ENCODE measurements around the gene UPF2.

UPF2 gene

DNA sequence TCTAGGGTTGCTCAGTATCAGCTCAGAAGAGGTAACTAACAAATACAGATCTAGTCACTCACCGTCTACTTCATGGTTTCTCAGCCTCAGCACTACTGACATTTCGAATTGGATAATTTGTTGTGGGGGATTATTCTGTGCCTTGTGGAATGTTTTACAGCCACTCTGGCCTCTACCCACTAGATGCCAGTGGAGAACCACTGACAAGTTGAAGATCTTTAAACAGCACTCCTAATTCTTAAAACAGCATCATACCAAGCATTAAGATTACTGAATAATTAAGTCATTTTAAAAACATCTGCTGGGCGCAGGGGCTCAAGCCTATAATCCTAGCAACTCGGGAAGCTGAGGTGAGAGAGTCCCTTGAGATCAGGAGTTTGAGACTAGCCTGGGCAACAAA is 82.6 kb downstream of the UPF2 start:
- Histone ChIP-seq H3K4me3 (ENCODE audit: low read length) (no peak overlapping the region), H3K36me3 (ENCODE audit: control insufficient read depth, insufficient read depth, low read length, severe bottlenecking) (peaks cover 89% of the 10 kb centered on the region), H3K9ac (ENCODE audit: low read length) (no peak overlapping the region), H3K9me3 (ENCODE audit: control insufficient read depth, low read length) (no peaks in the 10 kb centered on the region), H3K27me3 (replicated peaks; ENCODE audit: control insufficient read depth, insufficient read depth, low read length) (no peaks in the 10 kb centered on the region), H3K4me1 (ENCODE audit: control insufficient read depth, insufficient read depth, low read length) (no peaks in the 10 kb centered on the region)
- DNase-seq (ENCODE audit: low read depth), result no peak

GRCh38 chr10:11958956-11959355 is 83.7 kb downstream of the UPF2 start:
- no peaks in the 10 kb centered on the region for H3K27me3 ChIP-seq (replicated peaks; ENCODE audit: control insufficient read depth, insufficient read depth, low read length)
- H3K36me3 ChIP-seq (ENCODE audit: control insufficient read depth, insufficient read depth, low read length, severe bottlenecking), result peaks cover 82% of the 10 kb centered on the region
- DNase-seq (ENCODE audit: low read depth), result no peak
- H3K4me1 ChIP-seq (ENCODE audit: control insufficient read depth, insufficient read depth, low read length), result no peaks in the 10 kb centered on the region
- H3K4me3 ChIP-seq (ENCODE audit: low read length), result no peak overlapping the region
- no peak overlapping the region for H3K9ac ChIP-seq (ENCODE audit: low read length)
- H3K9me3 ChIP-seq (ENCODE audit: control insufficient read depth, low read length), result no peaks in the 10 kb centered on the region

- Histone ChIP-seq H3K27me3 (replicated peaks; ENCODE audit: control insufficient read depth, insufficient read depth, low read length) (no peaks in the 10 kb centered on the region), H3K9ac (ENCODE audit: low read length) (no peak overlapping the region), H3K4me3 (ENCODE audit: low read length) (no peak overlapping the region), H3K36me3 (ENCODE audit: control insufficient read depth, insufficient read depth, low read length, severe bottlenecking) (peaks cover 56% of the 10 kb centered on the region), H3K9me3 (ENCODE audit: control insufficient read depth, low read length) (no peaks in the 10 kb centered on the region), H3K4me1 (ENCODE audit: control insufficient read depth, insufficient read depth, low read length) (no peaks in the 10 kb centered on the region)
- DNase-seq (ENCODE audit: low read depth), result no peak
Observed at GRCh38 chr10:11951695-11952094, 90.9 kb downstream of the UPF2 start.

GRCh38 chr10:11950325-11951018 is 92.1 kb downstream of the UPF2 start:
- no peaks in the 10 kb centered on the region for H3K4me1 ChIP-seq (ENCODE audit: control insufficient read depth, insufficient read depth, low read length)
- peaks cover 47% of the 10 kb centered on the region for H3K36me3 ChIP-seq (ENCODE audit: control insufficient read depth, insufficient read depth, low read length, severe bottlenecking)
- H3K4me3 ChIP-seq (ENCODE audit: low read length), result no peak overlapping the region
- no peaks in the 10 kb centered on the region for H3K27me3 ChIP-seq (replicated peaks; ENCODE audit: control insufficient read depth, insufficient read depth, low read length)
- no peak for DNase-seq (ENCODE audit: low read depth)
- no peaks in the 10 kb centered on the region for H3K9me3 ChIP-seq (ENCODE audit: control insufficient read depth, low read length)
- H3K9ac ChIP-seq (ENCODE audit: low read length), result no peak overlapping the region

GRCh38 chr10:11949152-11949551 is 93.5 kb downstream of the UPF2 start:
- Histone ChIP-seq H3K36me3 (ENCODE audit: control insufficient read depth, insufficient read depth, low read length, severe bottlenecking) (peaks cover 44% of the 10 kb centered on the region), H3K4me1 (ENCODE audit: control insufficient read depth, insufficient read depth, low read length) (no peaks in the 10 kb centered on the region)

GRCh38 chr10:11946652-11947051 is 96.0 kb downstream of the UPF2 start:
- Histone ChIP-seq H3K9me3 (ENCODE audit: control insufficient read depth, low read length) (no peaks in the 10 kb centered on the region), H3K36me3 (ENCODE audit: control insufficient read depth, insufficient read depth, low read length, severe bottlenecking) (peaks cover 64% of the 10 kb centered on the region)

More at GRCh38 chr10:11949152-11949551, 93.5 kb downstream of the UPF2 start:
- Histone ChIP-seq H3K9ac (ENCODE audit: low read length) (no peak overlapping the region), H3K9me3 (ENCODE audit: control insufficient read depth, low read length) (no peaks in the 10 kb centered on the region), H3K27me3 (replicated peaks; ENCODE audit: control insufficient read depth, insufficient read depth, low read length) (no peaks in the 10 kb centered on the region), H3K4me3 (ENCODE audit: low read length) (no peak overlapping the region)
- DNase-seq (ENCODE audit: low read depth), result no peak

GRCh38 chr10:11936389-11937152 is 106.0 kb downstream of the UPF2 start:
- DNase-seq (ENCODE audit: low read depth), result no peak
- no peaks in the 10 kb centered on the region for H3K9me3 ChIP-seq (ENCODE audit: control insufficient read depth, low read length)
- H3K4me3 ChIP-seq (ENCODE audit: low read length), result no peak overlapping the region
- H3K4me1 ChIP-seq (ENCODE audit: control insufficient read depth, insufficient read depth, low read length), result peaks cover 10% of the 10 kb centered on the region
- no peaks in the 10 kb centered on the region for H3K27me3 ChIP-seq (replicated peaks; ENCODE audit: control insufficient read depth, insufficient read depth, low read length)
- H3K9ac ChIP-seq (ENCODE audit: low read length), result no peak overlapping the region
- peaks cover 61% of the 10 kb centered on the region for H3K36me3 ChIP-seq (ENCODE audit: control insufficient read depth, insufficient read depth, low read length, severe bottlenecking)

More at GRCh38 chr10:11946652-11947051, 96.0 kb downstream of the UPF2 start:
- Histone ChIP-seq H3K27me3 (replicated peaks; ENCODE audit: control insufficient read depth, insufficient read depth, low read length) (no peaks in the 10 kb centered on the region), H3K9ac (ENCODE audit: low read length) (no peak overlapping the region), H3K4me3 (ENCODE audit: low read length) (no peak overlapping the region), H3K4me1 (ENCODE audit: control insufficient read depth, insufficient read depth, low read length) (no peaks in the 10 kb centered on the region)
- no peak for DNase-seq (ENCODE audit: low read depth)

DNA sequence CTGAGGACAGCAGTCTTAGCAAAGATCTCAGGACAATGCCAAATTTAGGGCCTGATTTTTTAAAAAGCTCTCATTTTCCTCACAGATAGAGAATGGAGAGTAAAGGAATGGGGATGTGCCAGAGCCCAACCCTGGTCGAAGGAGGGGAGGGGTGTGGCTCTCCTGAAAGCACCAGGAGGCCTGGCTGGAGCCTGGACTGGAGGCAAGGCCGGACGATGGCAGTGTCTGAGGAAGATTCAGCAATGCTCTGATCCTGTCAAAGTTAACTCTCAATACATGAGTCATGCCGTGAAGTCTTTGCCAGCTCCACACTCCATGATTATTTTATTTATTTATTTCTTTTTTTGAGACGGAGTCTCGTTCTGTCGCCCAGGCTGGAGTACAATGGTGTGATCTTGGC is 108.3 kb downstream of the UPF2 start:
- Histone ChIP-seq H3K9me3 (ENCODE audit: control insufficient read depth, low read length) (no peaks in the 10 kb centered on the region), H3K36me3 (ENCODE audit: control insufficient read depth, insufficient read depth, low read length, severe bottlenecking) (peaks cover 63% of the 10 kb centered on the region), H3K27me3 (replicated peaks; ENCODE audit: control insufficient read depth, insufficient read depth, low read length) (no peaks in the 10 kb centered on the region)

GRCh38 chr10:11933577-11934223 is 108.9 kb downstream of the UPF2 start:
- H3K9me3 ChIP-seq (ENCODE audit: control insufficient read depth, low read length), result no peaks in the 10 kb centered on the region
- H3K27me3 ChIP-seq (replicated peaks; ENCODE audit: control insufficient read depth, insufficient read depth, low read length), result no peaks in the 10 kb centered on the region
- peaks cover 10% of the 10 kb centered on the region for H3K4me1 ChIP-seq (ENCODE audit: control insufficient read depth, insufficient read depth, low read length)
- no peak for DNase-seq (ENCODE audit: low read depth)
- no peak overlapping the region for H3K4me3 ChIP-seq (ENCODE audit: low read length)
- H3K9ac ChIP-seq (ENCODE audit: low read length), result no peak overlapping the region
- H3K36me3 ChIP-seq (ENCODE audit: control insufficient read depth, insufficient read depth, low read length, severe bottlenecking), result peaks cover 62% of the 10 kb centered on the region

More for the DNA sequence above, 108.3 kb downstream of the UPF2 start:
- no peak for DNase-seq (ENCODE audit: low read depth)
- Histone ChIP-seq H3K4me1 (ENCODE audit: control insufficient read depth, insufficient read depth, low read length) (peaks cover 10% of the 10 kb centered on the region), H3K9ac (ENCODE audit: low read length) (no peak overlapping the region), H3K4me3 (ENCODE audit: low read length) (no peak overlapping the region)

DNA sequence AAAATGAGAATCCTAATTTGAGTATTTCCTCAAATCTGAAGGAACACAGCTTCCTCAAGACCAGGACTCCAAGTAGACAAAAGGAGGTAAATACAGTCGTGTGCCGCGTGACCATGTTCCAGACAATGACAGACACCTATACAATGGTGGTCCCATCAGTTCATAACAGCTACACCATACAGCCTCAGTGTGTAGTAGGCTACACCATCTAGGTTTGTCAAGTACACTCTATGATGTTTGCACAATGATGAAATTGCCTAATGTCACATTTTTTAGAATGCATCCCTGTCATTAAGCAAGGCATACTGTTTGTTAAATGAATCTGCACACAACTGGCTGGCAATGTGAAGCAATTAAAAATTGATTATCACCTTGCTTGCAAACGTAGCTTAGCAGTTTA is 111.6 kb downstream of the UPF2 start:
- Histone ChIP-seq H3K9me3 (ENCODE audit: control insufficient read depth, low read length) (no peaks in the 10 kb centered on the region), H3K9ac (ENCODE audit: low read length) (no peak overlapping the region), H3K4me3 (ENCODE audit: low read length) (no peak overlapping the region), H3K4me1 (ENCODE audit: control insufficient read depth, insufficient read depth, low read length) (peaks cover 10% of the 10 kb centered on the region), H3K36me3 (ENCODE audit: control insufficient read depth, insufficient read depth, low read length, severe bottlenecking) (peaks cover 66% of the 10 kb centered on the region), H3K27me3 (replicated peaks; ENCODE audit: control insufficient read depth, insufficient read depth, low read length) (no peaks in the 10 kb centered on the region)
- no peak for DNase-seq (ENCODE audit: low read depth)

GRCh38 chr10:11930312-11930978 is 112.2 kb downstream of the UPF2 start:
- Histone ChIP-seq H3K36me3 (ENCODE audit: control insufficient read depth, insufficient read depth, low read length, severe bottlenecking) (peaks cover 66% of the 10 kb centered on the region), H3K27me3 (replicated peaks; ENCODE audit: control insufficient read depth, insufficient read depth, low read length) (no peaks in the 10 kb centered on the region), H3K9ac (ENCODE audit: low read length) (no peak overlapping the region), H3K9me3 (ENCODE audit: control insufficient read depth, low read length) (no peaks in the 10 kb centered on the region), H3K4me3 (ENCODE audit: low read length) (no peak overlapping the region), H3K4me1 (ENCODE audit: control insufficient read depth, insufficient read depth, low read length) (peaks cover 10% of the 10 kb centered on the region)
- no peak for DNase-seq (ENCODE audit: low read depth)
